H1 (cell line): ENCODE data around the gene FOXL2. TPM values are rescaled to one million over a fixed set of nuclear protein-coding genes. Genes with fewer than 3 reads are reported as not detected.

Experiments
- BRCA1 ChIP-seq: IDR thresholded peaks from 2 replicates; pipeline ENCODE4 v1.6.1; 2012; ENCODE audit warnings: low read depth, low read length, improper control_type of control experiment
- CBX5 ChIP-seq: fragments of 300-800, 300-1000 bp; sonication (generic); IDR thresholded peaks from 2 replicates; pipeline ENCODE4 v1.7.1; 2016; ENCODE audit warnings: antibody characterized with exemption, low read length, low read depth
- CEBPB ChIP-seq: IDR thresholded peaks from 2 replicates; pipeline ENCODE4 v1.6.1; 2012; ENCODE audit warnings: low read depth, low read length
- CHD1 ChIP-seq: IDR thresholded peaks from 2 replicates; pipeline ENCODE4 v1.6.1; 2012; ENCODE audit warnings: low read depth, low read length, improper control_type of control experiment
- CHD7 ChIP-seq: fragments of 300-600 bp; sonication (generic); IDR thresholded peaks from 2 replicates; pipeline ENCODE4 v1.7.1; 2012; ENCODE audit warnings: low read length, moderate library complexity, mild to moderate bottlenecking, inconsistent platforms; ENCODE audit not compliant: insufficient replicate concordance
- CREB1 ChIP-seq: IDR thresholded peaks from 2 replicates; pipeline ENCODE4 v1.6.1; 2012; ENCODE audit warnings: inconsistent platforms
- E2F6 ChIP-seq: IDR thresholded peaks from 2 replicates; pipeline ENCODE4 v1.6.1; 2012; ENCODE audit warnings: inconsistent platforms
- KDM1A ChIP-seq: fragments of 200-600, 300-600 bp; sonication (generic); IDR thresholded peaks from 2 replicates; pipeline ENCODE4 v1.7.1; 2016; ENCODE audit warnings: mild to moderate bottlenecking, low read length, borderline replicate concordance
- MAFK ChIP-seq: IDR thresholded peaks from 2 replicates; pipeline ENCODE4 v1.6.1; 2012; ENCODE audit warnings: low read depth, mild to moderate bottlenecking, improper control_type of control experiment, low read length
- POU5F1 ChIP-seq: IDR thresholded peaks from 2 replicates; pipeline ENCODE4 v1.6.1; 2011; ENCODE audit warnings: low read depth, mild to moderate bottlenecking, low read length, moderate library complexity
- SIX5 ChIP-seq: IDR thresholded peaks from 2 replicates; pipeline ENCODE4 v1.6.1; 2011; ENCODE audit warnings: mild to moderate bottlenecking, low read depth, low read length
- polyA plus RNA-seq, 7 experiments: library from polyadenylated mRNA; depleted of rRNA in 3 of 7; stranded (reverse) in 5 of 7; unstranded in 2 of 7; fragments of >200 nt in 5 of 7; fragments of 200-250 nt in 2 of 7; gene quantifications; 1 replicate in 5 of 7; 2 replicates in 1 of 7; 4 replicates in 1 of 7; pipeline versions ENCODE4 v1.2.1 to v1.2.3, GENCODE V29; 2011 to 2013; ENCODE audit warnings: missing spikeins in 2 of 7, mixed read lengths in 2 of 7
- total RNA-seq: library from RNA; stranded (reverse); fragmentation: NEBNext Ultra II Directional; extraction: Animal tissue kit (Norgen Biotek cat#: 25700); gene quantifications from 2 replicates; pipeline ENCODE4 v1.2.1, GENCODE V29; 2021

The FOXL2 gene
- total and polyA plus RNA-seq, 2 of the 8 experiments (the other 6 are each of a cell fraction or from before 2014, with no cell fraction given) = 0.59 to 2.4 TPM

- TF ChIP-seq CHD7 (no peak), CEBPB (no peak), CBX5 (no peak), BRCA1 (no peak), CREB1 (no peak), POU5F1 (no peak), KDM1A (no peak), SIX5 (no peak), MAFK (no peak), E2F6 (no peak), CHD1 (no peak)
- TF ChIP-seq, all 59 proteins: peak for 0
Observed at GRCh38 chr3:138911621-138912020, 35.3 kb downstream of the FOXL2 start (continued).
